HG02870 (cell line): Measurements from ENCODE around the gene RPS2.
"Not testable (repeated sequence)": the region's sequence is repeated elsewhere in the genome, so short reads cannot be mapped to it uniquely, and the experiment has no call there.

ENCODE experiments used
- ATAC-seq: cut with Tn5 transposase; IDR thresholded peaks from one replicate; pipeline ENCODE4 v1.9.1; 2021; ENCODE audit warnings: mild to moderate bottlenecking, moderate library complexity; ENCODE audit not compliant: unreplicated experiment

Gene RPS2

GRCh38 chr16:1965396-1966001 is 873 bp upstream of the RPS2 start:
- ATAC-seq, result no peak

GRCh38 chr16:1963806-1964505 is 670 bp downstream of the RPS2 start:
- peak; percentile 1 for ATAC-seq

GRCh38 chr16:1962161-1963153 is 2.2 kb downstream of the RPS2 start:
- ATAC-seq, result not testable (repeated sequence)

GRCh38 chr16:1961651-1962067 is 3.0 kb downstream of the RPS2 start:
- ATAC-seq, result no peak

- ATAC-seq, result no peak
These were observed 3.7 kb downstream of the RPS2 start for GRCh38 chr16:1960665-1961630.

GRCh38 chr16:1959269-1960039 is 5.2 kb downstream of the RPS2 start, which contains the start of gene NDUFB10:
NDUFB10 (plus strand) TSS chr16:1959538; CDS start chr16:1959625, 87 bp downstream.
- ATAC-seq, result peak; percentile 45

- no peak for ATAC-seq
These were observed 5.8 kb downstream of the RPS2 start for GRCh38 chr16:1958715-1959268.

- not testable (repeated sequence) for ATAC-seq
These were observed 6.5 kb downstream of the RPS2 start for GRCh38 chr16:1958143-1958491.

- not testable (repeated sequence) for ATAC-seq
These were observed 7.0 kb downstream of the RPS2 start for GRCh38 chr16:1957434-1958142.

- no peak for ATAC-seq
These were observed 10.9 kb downstream of the RPS2 start for GRCh38 chr16:1953734-1954133.

- ATAC-seq, result no peak
These were observed 14.1 kb downstream of the RPS2 start for GRCh38 chr16:1950559-1950958.

GRCh38 chr16:1950047-1950446 is 14.6 kb downstream of the RPS2 start:
- ATAC-seq, result no peak

- ATAC-seq, result no peak
These were observed 15.1 kb downstream of the RPS2 start for GRCh38 chr16:1949507-1949906.

GRCh38 chr16:1947369-1947670 is 17.3 kb downstream of the RPS2 start:
- ATAC-seq, result no peak

- no peak for ATAC-seq
These were observed 17.9 kb downstream of the RPS2 start for GRCh38 chr16:1946495-1947368.

GRCh38 chr16:1945559-1946391 is 18.9 kb downstream of the RPS2 start:
- ATAC-seq, result no peak

GRCh38 chr16:1944612-1945199 is 19.9 kb downstream of the RPS2 start:
- ATAC-seq, result no peak
